ENCODE data around the gene SLC25A36. TPM values are rescaled to one million over a fixed set of nuclear protein-coding genes. Genes with fewer than 3 reads are reported as not detected.
"Not testable (repeated sequence)": the region's sequence is repeated elsewhere in the genome, so short reads cannot be mapped to it uniquely, and the experiment has no call there.

The SLC25A36 gene
- total RNA-seq, 1 donor from 2014 or later = 59.1 TPM

DNA sequence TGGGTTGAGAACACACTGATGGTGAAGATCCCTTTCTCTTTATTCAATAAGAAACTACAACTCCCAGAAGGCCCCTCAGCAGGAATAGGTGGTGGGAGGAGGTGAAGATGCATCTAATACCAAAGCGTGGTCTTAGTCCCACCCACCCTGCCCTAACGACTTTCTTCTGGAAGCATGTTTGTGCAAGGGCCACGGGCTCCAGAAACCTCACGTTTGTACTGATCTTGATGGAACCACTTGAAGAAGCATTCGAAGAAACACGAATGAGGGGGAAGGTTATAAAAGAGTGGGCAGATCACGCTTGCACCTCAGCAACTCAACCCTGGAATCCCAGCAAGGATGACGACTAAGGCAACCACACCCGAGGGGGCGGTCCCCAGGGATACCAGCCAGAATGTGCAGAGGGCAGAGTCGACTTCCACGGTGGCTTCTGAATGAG lies 10.6 kb upstream of the SLC25A36 start:
- TF ChIP-seq CTCF (IDR thresholded peaks at IDR 0.05) = no peak
- Mint-ChIP-seq H3K36me3 (ENCODE audit: low read depth) (peaks cover 8% of the 10 kb centered on the region), H3K4me1 (ENCODE audit: low read depth) (peaks cover 2% of the 10 kb centered on the region), H3K27me3 (ENCODE audit: low read depth) (peaks cover 36% of the 10 kb centered on the region), H3K27ac (ENCODE audit: unreplicated experiment) (no peak overlapping the region), H3K4me3 (ENCODE audit: unreplicated experiment) (no peak overlapping the region), H3K9me3 (ENCODE audit: low read depth) (peaks cover 13% of the 10 kb centered on the region)
- no peak for DNase-seq (ENCODE audit: low spot score)

DNA sequence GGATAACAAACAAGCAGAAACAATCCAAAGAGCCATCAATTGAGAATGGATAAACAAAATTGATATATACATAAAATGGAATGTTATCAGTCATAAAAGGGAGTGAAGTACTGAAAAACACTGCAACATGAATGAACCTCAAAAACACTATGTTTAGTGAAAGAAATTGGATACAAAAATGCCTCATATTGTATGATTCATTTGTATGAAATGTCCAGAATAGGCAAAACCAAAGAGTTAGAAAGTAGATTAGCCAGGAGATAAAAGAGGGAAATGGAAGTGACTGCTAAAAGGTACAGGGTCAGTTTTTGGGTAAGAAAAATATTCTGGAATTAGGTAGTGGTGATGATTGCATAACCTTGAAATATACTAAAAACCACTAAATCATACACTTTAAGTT lies 9.8 kb upstream of the SLC25A36 start:
- H3K36me3 Mint-ChIP-seq (ENCODE audit: low read depth) = peaks cover 12% of the 10 kb centered on the region
- H3K27ac Mint-ChIP-seq (ENCODE audit: unreplicated experiment) = no peak overlapping the region
- no peak overlapping the region for H3K4me3 Mint-ChIP-seq (ENCODE audit: unreplicated experiment)
- peaks cover 38% of the 10 kb centered on the region for H3K27me3 Mint-ChIP-seq (ENCODE audit: low read depth)
- no peak for TF ChIP-seq CTCF (IDR thresholded peaks at IDR 0.05)
- no peak for DNase-seq (ENCODE audit: low spot score)
- peaks cover 19% of the 10 kb centered on the region for H3K9me3 Mint-ChIP-seq (ENCODE audit: low read depth)
- peaks cover 2% of the 10 kb centered on the region for H3K4me1 Mint-ChIP-seq (ENCODE audit: low read depth)

- no peak overlapping the region for H3K4me3 Mint-ChIP-seq (ENCODE audit: unreplicated experiment)
- no peak overlapping the region for H3K27ac Mint-ChIP-seq (ENCODE audit: unreplicated experiment)
- peaks cover 32% of the 10 kb centered on the region for H3K27me3 Mint-ChIP-seq (ENCODE audit: low read depth)
- no peak for TF ChIP-seq CTCF (IDR thresholded peaks at IDR 0.05)
- peaks cover 12% of the 10 kb centered on the region for H3K36me3 Mint-ChIP-seq (ENCODE audit: low read depth)
- H3K9me3 Mint-ChIP-seq (ENCODE audit: low read depth) = peaks cover 19% of the 10 kb centered on the region
- H3K4me1 Mint-ChIP-seq (ENCODE audit: low read depth) = peaks cover 2% of the 10 kb centered on the region
- DNase-seq (ENCODE audit: low spot score) = no peak
Measured at GRCh38 chr3:140933109-140933508, 8.5 kb upstream of the SLC25A36 start.

DNA sequence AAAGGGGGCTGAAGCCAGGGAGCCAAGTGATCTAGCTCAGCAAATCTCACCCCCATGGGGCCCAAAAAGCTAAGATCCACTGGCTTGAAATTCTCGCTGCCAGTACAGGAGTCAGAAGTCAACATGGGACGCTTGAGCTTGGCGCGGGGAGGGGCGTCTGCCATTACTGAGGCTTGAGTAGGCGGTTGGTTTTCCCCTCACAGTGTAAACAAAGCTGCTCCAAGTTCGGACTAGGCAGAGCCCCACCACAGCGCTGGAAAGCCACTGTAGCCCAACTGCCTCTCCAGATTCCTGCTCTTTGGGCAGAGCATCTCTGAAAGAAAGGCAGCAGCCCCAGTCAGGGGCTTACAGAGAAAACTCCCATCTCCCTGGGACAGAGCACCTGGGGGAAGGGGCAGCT lies 8.1 kb upstream of the SLC25A36 start:
- H3K4me1 Mint-ChIP-seq (ENCODE audit: low read depth) = peaks cover 2% of the 10 kb centered on the region
- H3K9me3 Mint-ChIP-seq (ENCODE audit: low read depth) = peaks cover 19% of the 10 kb centered on the region
- peaks cover 12% of the 10 kb centered on the region for H3K36me3 Mint-ChIP-seq (ENCODE audit: low read depth)
- H3K27me3 Mint-ChIP-seq (ENCODE audit: low read depth) = peaks cover 30% of the 10 kb centered on the region
- no peak overlapping the region for H3K27ac Mint-ChIP-seq (ENCODE audit: unreplicated experiment)
- TF ChIP-seq CTCF (IDR thresholded peaks at IDR 0.05) = no peak
- DNase-seq (ENCODE audit: low spot score) = no peak
- no peak overlapping the region for H3K4me3 Mint-ChIP-seq (ENCODE audit: unreplicated experiment)

DNA sequence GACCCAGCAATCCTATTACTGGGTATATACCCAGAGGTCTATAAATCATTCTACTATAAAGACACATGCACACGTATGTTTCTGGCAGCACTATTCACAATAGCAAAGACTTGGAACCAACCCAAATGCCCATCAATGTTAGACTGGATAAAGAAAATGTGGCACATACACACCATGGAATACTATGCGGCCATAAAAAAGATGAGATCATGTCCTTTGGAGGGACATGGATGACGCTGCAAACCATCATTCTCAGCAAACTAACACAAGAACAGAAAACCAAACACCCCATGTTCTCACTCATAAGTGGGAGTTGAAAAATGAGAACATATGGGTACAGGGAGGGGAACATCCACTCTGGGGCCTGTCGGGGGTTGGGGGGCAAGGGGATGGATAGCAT lies 2.3 kb upstream of the SLC25A36 start:
- not testable (repeated sequence) for H3K4me3 Mint-ChIP-seq (ENCODE audit: unreplicated experiment)

DNA sequence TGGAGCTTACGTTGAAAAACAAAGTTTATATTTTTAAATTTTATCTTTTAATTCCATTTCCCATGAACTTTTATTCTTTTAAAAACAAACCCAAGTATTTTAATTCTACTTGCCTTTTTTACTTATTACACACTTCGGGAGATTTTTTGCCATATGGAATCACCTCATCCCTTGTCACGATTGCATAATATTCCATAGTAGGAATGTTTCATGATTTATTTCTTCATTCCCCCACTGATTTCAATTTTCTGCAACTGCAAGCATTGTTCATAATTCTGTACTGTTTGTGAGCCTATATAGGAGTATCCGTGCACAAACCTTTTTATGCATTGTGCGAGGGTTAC lies 574 bp upstream of the SLC25A36 start:
- Mint-ChIP-seq H3K9me3 (ENCODE audit: low read depth) (peaks cover 6% of the 10 kb centered on the region), H3K27ac (ENCODE audit: unreplicated experiment) (peak overlapping the region; percentile 98), H3K4me3 (ENCODE audit: unreplicated experiment) (peak overlapping the region; percentile 97), H3K4me1 (ENCODE audit: low read depth) (peaks cover 32% of the 10 kb centered on the region), H3K27me3 (ENCODE audit: low read depth) (peaks cover 6% of the 10 kb centered on the region), H3K36me3 (ENCODE audit: low read depth) (peaks cover 4% of the 10 kb centered on the region)
- TF ChIP-seq CTCF (IDR thresholded peaks at IDR 0.05) = no peak
- DNase-seq (ENCODE audit: low spot score) = no peak

More for the DNA sequence above, 2.3 kb upstream of the SLC25A36 start:
- H3K9me3 Mint-ChIP-seq (ENCODE audit: low read depth) = peaks cover 19% of the 10 kb centered on the region
- peaks cover 21% of the 10 kb centered on the region for H3K4me1 Mint-ChIP-seq (ENCODE audit: low read depth)
- H3K36me3 Mint-ChIP-seq (ENCODE audit: low read depth) = peaks cover 12% of the 10 kb centered on the region
- peaks cover 17% of the 10 kb centered on the region for H3K27me3 Mint-ChIP-seq (ENCODE audit: low read depth)
- not testable (repeated sequence) for H3K27ac Mint-ChIP-seq (ENCODE audit: unreplicated experiment); DNase-seq (ENCODE audit: low spot score)

Data from chondrocyte (in vitro differentiated cells).